ENCODE measurements around the gene PDE4D. TPM values are rescaled to one million over a fixed set of nuclear protein-coding genes. Genes with fewer than 3 reads are reported as not detected.

Gene PDE4D
- total and polyA plus RNA-seq, 2 donors (not counting 1 experiment from before 2014, with no cell fraction given) = 14.9 to 171 TPM

GRCh38 chr5:59485629-59486439 is 407.7 kb downstream of the PDE4D start:
- Histone ChIP-seq H3K4me2 (replicated peaks; ENCODE audit: low read depth, low read length, poor library complexity, severe bottlenecking) (no peak overlapping the region), H3K79me2 (ENCODE audit: control insufficient read depth, insufficient read depth, low read length) (no peaks in the 10 kb centered on the region), H3K27me3 (replicated peaks in 1 of 4; ENCODE audit: control extremely low read depth in 1 of 4, control insufficient read depth in 3 of 4, insufficient read depth in 4 of 4, low read length in 3 of 4) (no peaks in the 10 kb centered on the region), H3K9ac (ENCODE audit: low read length) (no peak overlapping the region), H3K4me3 (ENCODE audit: control extremely low read depth in 1 of 5, extremely low read depth in 1 of 5, insufficient read depth in 1 of 5, low read depth in 2 of 5, low read length in 4 of 5) (no peak overlapping the region), H4K20me1 (ENCODE audit: control insufficient read depth, insufficient read depth, low read length, poor library complexity, severe bottlenecking) (no peaks in the 10 kb centered on the region), H3K9me3 (ENCODE audit: control extremely low read depth in 1 of 3, control insufficient read depth in 2 of 3, insufficient read depth in 1 of 3, low read length in 2 of 3) (no peaks in the 10 kb centered on the region), H3K27ac (ENCODE audit: low read length in 2 of 2) (no peak overlapping the region), H3K4me1 (ENCODE audit: control insufficient read depth in 2 of 2, insufficient read depth in 2 of 2, low read length in 2 of 2) (no peaks in the 10 kb centered on the region), H2AFZ (ENCODE audit: insufficient read depth, low read depth, low read length, poor library complexity, severe bottlenecking) (no peak overlapping the region), H3K36me3 (replicated peaks in 1 of 2; ENCODE audit: control extremely low read depth in 1 of 2, control insufficient read depth in 1 of 2, extremely low read depth in 1 of 2, insufficient read depth in 2 of 2, low read length in 1 of 2) (no peaks in the 10 kb centered on the region)
- ChIA-PET POLR2A (no interaction called here), CTCF (no interaction called here)
- Mint-ChIP-seq H3K9me3 (ENCODE audit: insufficient read depth) (no peaks in the 10 kb centered on the region), H3K4me3 (no peak overlapping the region), H3K27me3 (peaks cover 3% of the 10 kb centered on the region), H3K4me1 (peaks cover 5% of the 10 kb centered on the region), H3K27ac (no peak overlapping the region)
- no peak for TF ChIP-seq CTCF (IDR thresholded peaks at IDR 0.05)
- no peak for TF ChIP-seq EZH2 (IDR thresholded peaks at IDR 0.05; ENCODE audit: borderline replicate concordance, insufficient read depth, low read depth, low read length, poor library complexity, severe bottlenecking)
- ATAC-seq (ENCODE audit: low read depth) (no peak), DNase-seq (no peak)
- no CpG with 5 or more reads among the region's 2 CpGs for WGBS (ENCODE audit: insufficient coverage)
- intact Hi-C loops (cut with micrococcal nuclease) = no loop called here

- Mint-ChIP-seq H3K9me3 (ENCODE audit: insufficient read depth) (no peaks in the 10 kb centered on the region), H3K4me1 (peaks cover 5% of the 10 kb centered on the region), H3K27me3 (peaks cover 3% of the 10 kb centered on the region), H3K27ac (no peak overlapping the region), H3K4me3 (no peak overlapping the region)
- H3K4me3 ChIP-seq (ENCODE audit: control extremely low read depth in 1 of 5, extremely low read depth in 1 of 5, insufficient read depth in 1 of 5, low read depth in 2 of 5, low read length in 4 of 5) = no peak overlapping the region
- no peak overlapping the region for H3K4me2 ChIP-seq (replicated peaks; ENCODE audit: low read depth, low read length, poor library complexity, severe bottlenecking)
- H3K36me3 ChIP-seq (replicated peaks in 1 of 2; ENCODE audit: control extremely low read depth in 1 of 2, control insufficient read depth in 1 of 2, extremely low read depth in 1 of 2, insufficient read depth in 2 of 2, low read length in 1 of 2) = no peaks in the 10 kb centered on the region
- H3K9ac ChIP-seq (ENCODE audit: low read length) = no peak overlapping the region
- no peaks in the 10 kb centered on the region for H3K4me1 ChIP-seq (ENCODE audit: control insufficient read depth in 2 of 2, insufficient read depth in 2 of 2, low read length in 2 of 2)
- CTCF ChIA-PET = no interaction called here
- intact Hi-C loops (cut with micrococcal nuclease) = no loop called here
- ATAC-seq (ENCODE audit: low read depth) = no peak
- H2AFZ ChIP-seq (ENCODE audit: insufficient read depth, low read depth, low read length, poor library complexity, severe bottlenecking) = no peak overlapping the region
- no CpG with 5 or more reads among the region's 2 CpGs for WGBS (ENCODE audit: insufficient coverage)
- DNase-seq = no peak
- H3K27me3 ChIP-seq (replicated peaks in 1 of 4; ENCODE audit: control extremely low read depth in 1 of 4, control insufficient read depth in 3 of 4, insufficient read depth in 4 of 4, low read length in 3 of 4) = no peaks in the 10 kb centered on the region
- no peaks in the 10 kb centered on the region for H3K79me2 ChIP-seq (ENCODE audit: control insufficient read depth, insufficient read depth, low read length)
- POLR2A ChIA-PET = no interaction called here
- H3K27ac ChIP-seq (ENCODE audit: low read length in 2 of 2) = no peak overlapping the region
- H3K9me3 ChIP-seq (ENCODE audit: control extremely low read depth in 1 of 3, control insufficient read depth in 2 of 3, insufficient read depth in 1 of 3, low read length in 2 of 3) = no peaks in the 10 kb centered on the region
- no peaks in the 10 kb centered on the region for H4K20me1 ChIP-seq (ENCODE audit: control insufficient read depth, insufficient read depth, low read length, poor library complexity, severe bottlenecking)
- no peak for TF ChIP-seq CTCF (IDR thresholded peaks at IDR 0.05)
- TF ChIP-seq EZH2 (IDR thresholded peaks at IDR 0.05; ENCODE audit: borderline replicate concordance, insufficient read depth, low read depth, low read length, poor library complexity, severe bottlenecking) = no peak
Observed at GRCh38 chr5:59485107-59485506, 408.4 kb downstream of the PDE4D start.
